H1 (cell line): Measurements from ENCODE around the gene SPATS1. TPM values are rescaled to one million over a fixed set of nuclear protein-coding genes. Genes with fewer than 3 reads are reported as not detected.

ENCODE experiments used
- CTBP2 ChIP-seq: IDR thresholded peaks from 2 replicates; pipeline ENCODE4 v1.7.0; 2011; ENCODE audit warnings: borderline replicate concordance, mild to moderate bottlenecking, moderate library complexity, mixed read lengths, low read length; ENCODE audit not compliant: insufficient read depth, insufficient read length
- KDM1A ChIP-seq: fragments of 200-600, 300-600 bp; sonication (generic); IDR thresholded peaks from 2 replicates; pipeline ENCODE4 v1.7.1; 2016; ENCODE audit warnings: mild to moderate bottlenecking, low read length, borderline replicate concordance
- polyA plus RNA-seq, 7 experiments: library from polyadenylated mRNA; depleted of rRNA in 3 of 7; stranded (reverse) in 5 of 7; unstranded in 2 of 7; fragments of >200 nt in 5 of 7; fragments of 200-250 nt in 2 of 7; gene quantifications; 1 replicate in 5 of 7; 2 replicates in 1 of 7; 4 replicates in 1 of 7; pipeline versions ENCODE4 v1.2.1 to v1.2.3, GENCODE V29; 2011 to 2013; ENCODE audit warnings: missing spikeins in 2 of 7, mixed read lengths in 2 of 7
- total RNA-seq: library from RNA; stranded (reverse); fragmentation: NEBNext Ultra II Directional; extraction: Animal tissue kit (Norgen Biotek cat#: 25700); gene quantifications from 2 replicates; pipeline ENCODE4 v1.2.1, GENCODE V29; 2021

Gene SPATS1
- total and polyA plus RNA-seq, 2 of the 8 experiments (the other 6 are each of a cell fraction or from before 2014, with no cell fraction given) = not detected

GRCh38 chr6:44297063-44298038, 45.1 kb upstream of the SPATS1 start (continued):
- no peak for TF ChIP-seq KDM1A
- TF ChIP-seq CTBP2 = no peak
- TF ChIP-seq, all 59 proteins: peak for 16
